HepG2 (cell line): ENCODE measurements around the gene BRCA2. TPM values are rescaled to one million over a fixed set of nuclear protein-coding genes. Genes with fewer than 3 reads are reported as not detected.

ENCODE experiments used
- ATAC-seq: fragments of 200-7000 bp; cut with Tn5 transposase; 3 replicates; pipeline ENCODE4 v1.9.1; 2020; ENCODE audit warnings: mild to moderate bottlenecking, moderate library complexity
- BruUV-seq: library from RNA; stranded (reverse); fragments of 400-500 nt; replicated peaks from 2 replicates; lab custom pipeline; 2021; lab: Mats Ljungman, UMichigan
- CTCF ChIA-PET: fragments of 300-600 bp; formaldehyde crosslinking; extraction: SDS; loops from one replicate; lab custom pipeline; 2021; ENCODE audit warnings: low total read pairs, inconsistent platforms, low intra/inter-chr PET ratio; lab: Yijun Ruan, JAX
- POLR2A ChIA-PET: fragments of 350-600 bp; sonication (Branson Sonifier 250); formaldehyde crosslinking; loops from one replicate; lab custom pipeline; 2020; ENCODE audit warnings: antibody characterized with exemption, inconsistent platforms; lab: Yijun Ruan, JAX
- DNase-seq: peaks from one replicate; pipeline ENCODE4 v3.0.0-alpha.2; 2015; ENCODE audit warnings: low spot score
- FAIRE-seq: peaks from 3 replicates; lab custom pipeline; 2011; peaks lifted over from hg19 to GRCh38; lab: Jason Lieb, UNC
- H2AFZ ChIP-seq: one replicate; pipeline ENCODE4 v1.6.1; 2011; ENCODE audit warnings: low read length, inconsistent platforms
- H3K27ac ChIP-seq: fragments of 300-600 bp; 3 replicates; pipeline ENCODE4 v1.8.0; 2011; ENCODE audit warnings: mixed run types, mild to moderate bottlenecking, mixed read lengths, low read length, inconsistent platforms; ENCODE audit not compliant: insufficient read depth; ENCODE audit errors: extremely low read length
- H3K27me3 ChIP-seq, 2 experiments: fragments of 200-600 bp in 1 of 2; 2 replicates in 1 of 2; 3 replicates in 1 of 2; pipeline versions ENCODE4 v1.6.0 to v1.8.0; 2011; ENCODE audit warnings: low read length in 2 of 2, mild to moderate bottlenecking in 2 of 2, moderate library complexity in 2 of 2, inconsistent platforms in 1 of 2; ENCODE audit not compliant: insufficient read depth in 2 of 2, control insufficient read depth in 1 of 2
- H3K36me3 ChIP-seq, 2 experiments: fragments of 200-600 bp in 1 of 2; replicated peaks in 1 of 2; 2 replicates in 1 of 2; 3 replicates in 1 of 2; pipeline versions ENCODE4 v1.5.1 to v1.8.0; 2011; ENCODE audit warnings: low read length in 2 of 2, inconsistent platforms in 1 of 2; ENCODE audit not compliant: insufficient read depth in 2 of 2, control insufficient read depth in 1 of 2
- H3K4me1 ChIP-seq: 2 replicates; pipeline ENCODE4 v1.5.1; 2012; ENCODE audit warnings: low read length, inconsistent platforms; ENCODE audit not compliant: insufficient read depth
- H3K4me2 ChIP-seq: 2 replicates; pipeline ENCODE4 v1.6.0; 2011; ENCODE audit warnings: low read depth, low read length, inconsistent platforms
- H3K4me3 ChIP-seq, 3 experiments: fragments of 200-600 bp in 1 of 3; sonication (generic), shearing (Covaris generic) in 1 of 3; replicated peaks in 1 of 3; 2 replicates each; pipeline ENCODE4 v1.5.1; 2011 to 2016; ENCODE audit warnings: low read length in 3 of 3, inconsistent platforms in 2 of 3, low read depth in 2 of 3, mild to moderate bottlenecking in 2 of 3, control low read depth in 1 of 3, mixed read lengths in 1 of 3; ENCODE audit not compliant: insufficient read depth in 1 of 3
- H3K79me2 ChIP-seq: one replicate; pipeline ENCODE4 v1.6.1; 2011; ENCODE audit warnings: low read length, inconsistent platforms; ENCODE audit not compliant: insufficient read depth
- H3K9ac ChIP-seq: 2 replicates; pipeline ENCODE4 v1.6.0; 2011; ENCODE audit warnings: mild to moderate bottlenecking, low read depth, low read length, inconsistent platforms; ENCODE audit not compliant: insufficient read depth
- H3K9me3 ChIP-seq: 2 replicates; pipeline ENCODE4 v1.5.1; 2012; ENCODE audit warnings: mild to moderate bottlenecking, low read length
- H4K20me1 ChIP-seq: 2 replicates; pipeline ENCODE4 v1.6.0; 2011; ENCODE audit warnings: inconsistent platforms, mild to moderate bottlenecking, low read length, moderate library complexity; ENCODE audit not compliant: insufficient read depth
- ARID2 ChIP-seq: sonication (generic); formaldehyde crosslinking; IDR thresholded peaks from 2 replicates; pipeline ENCODE4 v1.8.1; 2022; ENCODE audit warnings: mild to moderate bottlenecking, missing genetic modification reagents, borderline replicate concordance
- BHLHE40 ChIP-seq: IDR thresholded peaks from 2 replicates; pipeline ENCODE4 v1.6.1; 2011; ENCODE audit warnings: low read length, improper control_type of control experiment
- ETV5 ChIP-seq: IDR thresholded peaks from 2 replicates; pipeline ENCODE4 v1.6.1; 2018; ENCODE audit warnings: missing biosample characterization, missing genetic modification reagents, inconsistent platforms, borderline replicate concordance
- IRF2 ChIP-seq: IDR thresholded peaks from 2 replicates; pipeline ENCODE4 v1.6.1; 2018; ENCODE audit warnings: missing genetic modification reagents, missing compliant biosample characterization
- MEIS2 ChIP-seq: sonication (generic); formaldehyde crosslinking; IDR thresholded peaks from 2 replicates; pipeline ENCODE4 v1.9.0; 2021; ENCODE audit warnings: mild to moderate bottlenecking, missing genetic modification reagents
- SIN3A ChIP-seq: IDR thresholded peaks from 2 replicates; pipeline ENCODE4 v1.6.1; 2011; ENCODE audit warnings: low read depth, mild to moderate bottlenecking, control low read depth, low read length, borderline replicate concordance
- SP5 ChIP-seq: IDR thresholded peaks from 2 replicates; pipeline ENCODE4 v1.6.1; 2016; ENCODE audit warnings: low read depth, borderline replicate concordance
- SSRP1 ChIP-seq: IDR thresholded peaks from 2 replicates; pipeline ENCODE4 v1.6.1; 2016; ENCODE audit warnings: control low read depth
- TGIF2 ChIP-seq: IDR thresholded peaks from 2 replicates; pipeline ENCODE4 v1.6.1; 2016; ENCODE audit warnings: control low read depth, missing compliant biosample characterization
- ZBTB42 ChIP-seq: sonication (generic); formaldehyde crosslinking; IDR thresholded peaks from 2 replicates; pipeline ENCODE4 v1.5.0; 2020; ENCODE audit warnings: mild to moderate bottlenecking, missing genetic modification reagents
- ZNF362 ChIP-seq: sonication (generic); formaldehyde crosslinking; IDR thresholded peaks from 2 replicates; pipeline ENCODE4 v1.4.0; 2020; ENCODE audit warnings: missing genetic modification reagents, mild to moderate bottlenecking, borderline replicate concordance
- ZNF607 ChIP-seq: sonication (generic); formaldehyde crosslinking; IDR thresholded peaks from 2 replicates; pipeline ENCODE4 v1.5.1; 2020; ENCODE audit warnings: missing genetic modification reagents, mild to moderate bottlenecking, borderline replicate concordance
- ZNF629 ChIP-seq: sonication (generic); formaldehyde crosslinking; conservative IDR thresholded peaks from 2 replicates; pipeline ENCODE4 v1.5.0; 2020; ENCODE audit warnings: missing genetic modification reagents
- WGBS: methylation state at CpG from one replicate; pipeline ENCODE4 v1.1.6; 2017; ENCODE audit warnings: low lambda C conversion rate; 5-methylcytosine and 5-hydroxymethylcytosine counted together
- in situ Hi-C: cut with HindIII; loops from 2 replicates; pipeline ENCODE4 v1.10.0; 2017; ENCODE audit warnings: low pct_unique_long_range_greater_than_20kb; ENCODE audit not compliant: extremely low pct_ligation_motif_present
- intact Hi-C: fragments of 100-400 bp; cut with micrococcal nuclease; formaldehyde crosslinking; loops from one replicate; pipeline ENCODE4 v1.10.0; 2022; ENCODE audit not compliant: unreplicated experiment
- polyA plus RNA-seq, 8 experiments: library from polyadenylated mRNA; depleted of rRNA in 3 of 8; stranded (reverse) in 7 of 8; unstranded in 1 of 8; fragments of >200 nt; fragmentation: Illumina TruSeq in 4 of 8; extraction: Trizol in 4 of 8; gene quantifications; 2 replicates each; pipeline versions ENCODE4 v1.2.1 to v1.2.3, GENCODE V29; 2011 to 2016; ENCODE audit warnings: low read depth in 4 of 8, missing spikeins in 1 of 8, mixed read lengths in 1 of 8; ENCODE audit not compliant: insufficient read depth in 1 of 8
- total RNA-seq, 5 experiments: library from RNA; depleted of rRNA; stranded (reverse); fragments of >200 nt; fragmentation: Illumina TruSeq; extraction: Trizol; gene quantifications; 2 replicates each; pipeline ENCODE4 v1.2.3, GENCODE V29; 2016; ENCODE audit warnings: low read depth in 1 of 5
- TF ChIP-seq, protein P1 (sequence below): sonication (generic); formaldehyde crosslinking; IDR thresholded peaks from 2 replicates; pipeline ENCODE4 v1.5.1; 2020; ENCODE audit warnings: mild to moderate bottlenecking, moderate library complexity, missing genetic modification reagents

Gene BRCA2
- total and polyA plus RNA-seq, 2 of the 13 experiments (the other 11 are each of a cell fraction or from before 2014, with no cell fraction given) = 3.1 to 24.6 TPM

GRCh38 chr13:32426191-32426989, 111.1 kb downstream of the BRCA2 start:
- H3K9ac ChIP-seq = peak overlapping the region; percentile 89
- peaks cover 3 to 4% of the 10 kb centered on the region in 2 experiments; a peak in 3 of 5 replicates for H3K36me3 ChIP-seq
- CTCF ChIA-PET = no interaction called here
- peak overlapping the region; percentile 94 for H3K27ac ChIP-seq
- H3K4me2 ChIP-seq = peak overlapping the region; percentile 97
- H3K4me1 ChIP-seq = peaks cover 66% of the 10 kb centered on the region
- peaks cover 31% of the 10 kb centered on the region; the same call in 1 of the 2 replicates for H4K20me1 ChIP-seq
- no peaks in the 10 kb centered on the region for H3K9me3 ChIP-seq
- ATAC-seq = no peak
- intact Hi-C loops (loop anchor here (10.0 kb wide), 1 partner anchor 108 kb away; the partner anchor contains the start of gene N4BP2L2), in situ Hi-C loops (loop anchor here (25.0 kb wide), 1 partner anchor 389 kb away; the partner anchor contains the start of gene FRY)
- FAIRE-seq = no peak
- no peak for DNase-seq
- no peak overlapping the region for H2AFZ ChIP-seq
- 14% methylated on average over 18 of the region's 19 CpGs for WGBS
- no peaks in the 10 kb centered on the region; a peak in 1 of 5 replicates for H3K27me3 ChIP-seq
- POLR2A ChIA-PET = no interaction called here
- peaks cover 47% of the 10 kb centered on the region for H3K79me2 ChIP-seq
- TSS peak; percentile 41 for BruUV-seq
- peak overlapping the region; percentile 76 to 90 (median 85) for H3K4me3 ChIP-seq
- 0 out of 2 replicates have a peak, but pooled peaks have one; percentile 31 for TF ChIP-seq IRF2 (CRISPR knock-in tag)
- no peak for TF ChIP-seq MEIS2
- TF ChIP-seq, protein P1, sequence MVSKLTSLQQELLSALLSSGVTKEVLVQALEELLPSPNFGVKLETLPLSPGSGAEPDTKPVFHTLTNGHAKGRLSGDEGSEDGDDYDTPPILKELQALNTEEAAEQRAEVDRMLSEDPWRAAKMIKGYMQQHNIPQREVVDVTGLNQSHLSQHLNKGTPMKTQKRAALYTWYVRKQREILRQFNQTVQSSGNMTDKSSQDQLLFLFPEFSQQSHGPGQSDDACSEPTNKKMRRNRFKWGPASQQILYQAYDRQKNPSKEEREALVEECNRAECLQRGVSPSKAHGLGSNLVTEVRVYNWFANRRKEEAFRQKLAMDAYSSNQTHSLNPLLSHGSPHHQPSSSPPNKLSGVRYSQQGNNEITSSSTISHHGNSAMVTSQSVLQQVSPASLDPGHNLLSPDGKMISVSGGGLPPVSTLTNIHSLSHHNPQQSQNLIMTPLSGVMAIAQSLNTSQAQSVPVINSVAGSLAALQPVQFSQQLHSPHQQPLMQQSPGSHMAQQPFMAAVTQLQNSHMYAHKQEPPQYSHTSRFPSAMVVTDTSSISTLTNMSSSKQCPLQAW (CRISPR knock-in tag) = 0 out of 2 replicates have a peak, but pooled peaks have one; percentile 18
- TF ChIP-seq TGIF2 (CRISPR knock-in tag) = peak; percentile 22; the same call in 1 of the 2 replicates
- 0 out of 2 replicates have a peak, but pooled peaks have one; percentile 8 for TF ChIP-seq SP5 (CRISPR knock-in tag)
- TF ChIP-seq ZNF629 (CRISPR knock-in tag) = no peak
- TF ChIP-seq SIN3A = 0 out of 2 replicates have a peak, but pooled peaks have one; percentile 61
- peak; percentile 33; the same call in 1 of the 2 replicates for TF ChIP-seq ZNF607
- TF ChIP-seq ZBTB42 (CRISPR knock-in tag) = no peak
- peak; percentile 40; the same call in 1 of the 2 replicates for TF ChIP-seq BHLHE40
- TF ChIP-seq ZNF362 (CRISPR knock-in tag) = no peak
- 0 out of 2 replicates have a peak, but pooled peaks have one; percentile 16 for TF ChIP-seq ETV5 (CRISPR knock-in tag)
- TF ChIP-seq SSRP1 (CRISPR knock-in tag) = 0 out of 2 replicates have a peak, but pooled peaks have one; percentile 47
- TF ChIP-seq ARID2 (CRISPR knock-in tag) = 0 out of 2 replicates have a peak, but pooled peaks have one; percentile 13
